Right atrium auricular region (tissue), 2 donors: Measurements from ENCODE around the gene NKAPD1. TPM values are rescaled to one million over a fixed set of nuclear protein-coding genes. Genes with fewer than 3 reads are reported as not detected.

ENCODE experiments used
- DNase-seq: peaks from one replicate; pipeline ENCODE4 v3.0.0-alpha.2; 2019; ENCODE audit warnings: low spot score
- H3K27ac ChIP-seq, 2 donors: fragments of 200-600 bp; sonication (generic); 1 replicate in 1 of 2; 2 replicates in 1 of 2; pipeline ENCODE4 v1.5.1; 2016 to 2019
- H3K27me3 ChIP-seq, 2 donors: fragments of 200-600 bp; sonication (generic); one replicate each; pipeline versions ENCODE4 v1.5.1 to v1.6.0; 2017 to 2019
- H3K36me3 ChIP-seq: fragments of 200-600 bp; sonication (generic); one replicate; pipeline ENCODE4 v1.5.1; 2016
- H3K4me1 ChIP-seq, 2 donors: fragments of 200-600 bp; sonication (generic); one replicate each; pipeline versions ENCODE4 v1.5.1 to v1.6.0; 2017 to 2019
- H3K4me3 ChIP-seq, 2 donors: fragments of 200-600 bp; sonication (generic); 1 replicate in 1 of 2; 2 replicates in 1 of 2; pipeline ENCODE4 v1.5.1; 2017 to 2019; ENCODE audit warnings: mild to moderate bottlenecking in 1 of 2, moderate library complexity in 1 of 2
- H3K9me3 ChIP-seq, 2 donors: fragments of 200-600 bp; sonication (generic); one replicate each; pipeline ENCODE4 v1.5.1; 2019
- total RNA-seq, 2 donors: library from RNA; depleted of rRNA; stranded (reverse); fragments of >200 nt; gene quantifications; one replicate each; pipeline ENCODE4 v1.1.0, GENCODE V29; 2016
- TF ChIP-seq, protein P1 (sequence below), 2 donors: fragments of 200-600 bp; sonication (generic); IDR thresholded peaks; one replicate each; pipeline ENCODE4 v1.5.1; 2019; ENCODE audit warnings: antibody characterized with exemption in 2 of 2

The NKAPD1 gene
- total RNA-seq, 2 donors from 2014 or later = 4.4 to 7.0 TPM

DNA sequence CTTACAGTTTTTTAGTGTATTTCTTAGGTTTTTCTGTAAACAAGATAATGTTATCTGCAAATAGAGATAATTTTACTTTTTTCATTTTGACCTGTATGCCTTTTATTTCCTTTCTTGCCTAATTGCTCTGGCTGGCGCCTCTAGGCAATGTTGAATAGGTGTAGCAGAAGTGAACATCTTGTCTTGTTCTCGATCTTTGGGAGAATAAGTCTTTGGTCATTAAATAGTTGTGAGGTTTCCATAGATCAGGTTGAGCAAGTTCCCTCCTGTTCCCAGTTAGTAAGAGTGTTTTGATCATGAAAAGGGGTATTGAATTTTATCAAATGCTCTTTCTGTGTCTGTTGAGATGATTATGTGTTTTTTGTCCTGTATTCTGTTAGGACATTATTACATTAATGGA is 24.3 kb upstream of the NKAPD1 start:
- no peak overlapping the region for H3K4me3 ChIP-seq
- H3K27ac ChIP-seq = no peak overlapping the region
- peaks cover 83% of the 10 kb centered on the region for H3K36me3 ChIP-seq
- peaks cover 0 to 5% of the 10 kb centered on the region in 2 donors for H3K4me1 ChIP-seq
- no peak for DNase-seq
- H3K27me3 ChIP-seq = no peaks in the 10 kb centered on the region
- H3K9me3 ChIP-seq = no peaks in the 10 kb centered on the region
- TF ChIP-seq, protein P1, sequence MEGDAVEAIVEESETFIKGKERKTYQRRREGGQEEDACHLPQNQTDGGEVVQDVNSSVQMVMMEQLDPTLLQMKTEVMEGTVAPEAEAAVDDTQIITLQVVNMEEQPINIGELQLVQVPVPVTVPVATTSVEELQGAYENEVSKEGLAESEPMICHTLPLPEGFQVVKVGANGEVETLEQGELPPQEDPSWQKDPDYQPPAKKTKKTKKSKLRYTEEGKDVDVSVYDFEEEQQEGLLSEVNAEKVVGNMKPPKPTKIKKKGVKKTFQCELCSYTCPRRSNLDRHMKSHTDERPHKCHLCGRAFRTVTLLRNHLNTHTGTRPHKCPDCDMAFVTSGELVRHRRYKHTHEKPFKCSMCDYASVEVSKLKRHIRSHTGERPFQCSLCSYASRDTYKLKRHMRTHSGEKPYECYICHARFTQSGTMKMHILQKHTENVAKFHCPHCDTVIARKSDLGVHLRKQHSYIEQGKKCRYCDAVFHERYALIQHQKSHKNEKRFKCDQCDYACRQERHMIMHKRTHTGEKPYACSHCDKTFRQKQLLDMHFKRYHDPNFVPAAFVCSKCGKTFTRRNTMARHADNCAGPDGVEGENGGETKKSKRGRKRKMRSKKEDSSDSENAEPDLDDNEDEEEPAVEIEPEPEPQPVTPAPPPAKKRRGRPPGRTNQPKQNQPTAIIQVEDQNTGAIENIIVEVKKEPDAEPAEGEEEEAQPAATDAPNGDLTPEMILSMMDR (IDR thresholded peaks at IDR 0.05) = no peak

GRCh38 chr11:112050721-112051120 is 23.4 kb upstream of the NKAPD1 start:
- Histone ChIP-seq H3K4me1 (peaks cover 0 to 5% of the 10 kb centered on the region in 2 donors), H3K9me3 (no peaks in the 10 kb centered on the region), H3K4me3 (no peak overlapping the region), H3K27ac (no peak overlapping the region), H3K36me3 (peaks cover 74% of the 10 kb centered on the region), H3K27me3 (no peaks in the 10 kb centered on the region)
- TF ChIP-seq, protein P1 (IDR thresholded peaks at IDR 0.05) = no peak
- no peak for DNase-seq

GRCh38 chr11:112051768-112052167 is 22.3 kb upstream of the NKAPD1 start:
- no peaks in the 10 kb centered on the region for H3K9me3 ChIP-seq
- no peak overlapping the region for H3K27ac ChIP-seq
- TF ChIP-seq, protein P1 (IDR thresholded peaks at IDR 0.05) = no peak
- DNase-seq = no peak
- no peaks in the 10 kb centered on the region for H3K27me3 ChIP-seq
- H3K36me3 ChIP-seq = peaks cover 70% of the 10 kb centered on the region
- H3K4me1 ChIP-seq = peaks cover 0 to 5% of the 10 kb centered on the region in 2 donors
- H3K4me3 ChIP-seq = no peak overlapping the region

- no peak for DNase-seq
- Histone ChIP-seq H3K9me3 (no peaks in the 10 kb centered on the region), H3K36me3 (peaks cover 81% of the 10 kb centered on the region), H3K4me1 (no peaks in the 10 kb centered on the region), H3K27me3 (no peaks in the 10 kb centered on the region), H3K4me3 (no peak overlapping the region), H3K27ac (no peak overlapping the region)
- TF ChIP-seq, protein P1 (IDR thresholded peaks at IDR 0.05) = no peak
Measured at GRCh38 chr11:112057170-112057569, 16.9 kb upstream of the NKAPD1 start.

DNA sequence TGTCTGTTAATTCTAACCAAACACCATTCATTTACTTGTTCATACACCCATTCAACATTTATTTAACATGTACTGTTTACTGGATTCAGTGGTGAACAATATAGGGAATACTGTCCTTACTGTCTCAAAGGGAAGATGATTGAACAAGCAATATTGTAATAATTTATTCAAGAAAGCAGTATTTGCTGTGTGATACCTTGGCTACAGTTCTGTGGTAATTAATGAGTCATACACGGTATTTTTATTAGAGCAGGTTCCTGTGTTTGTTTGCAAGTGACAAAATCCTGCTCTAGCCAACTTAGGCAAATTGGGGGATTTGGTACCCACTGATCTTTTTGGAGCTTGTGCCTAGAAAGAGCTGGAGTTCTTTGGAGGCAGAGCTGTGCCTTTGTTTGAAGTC is 16.0 kb upstream of the NKAPD1 start:
- Histone ChIP-seq H3K4me1 (no peaks in the 10 kb centered on the region), H3K9me3 (no peaks in the 10 kb centered on the region), H3K4me3 (no peak overlapping the region), H3K36me3 (peaks cover 81% of the 10 kb centered on the region), H3K27me3 (no peaks in the 10 kb centered on the region), H3K27ac (no peak overlapping the region)
- DNase-seq = no peak
- TF ChIP-seq, protein P1 (IDR thresholded peaks at IDR 0.05) = no peak

DNA sequence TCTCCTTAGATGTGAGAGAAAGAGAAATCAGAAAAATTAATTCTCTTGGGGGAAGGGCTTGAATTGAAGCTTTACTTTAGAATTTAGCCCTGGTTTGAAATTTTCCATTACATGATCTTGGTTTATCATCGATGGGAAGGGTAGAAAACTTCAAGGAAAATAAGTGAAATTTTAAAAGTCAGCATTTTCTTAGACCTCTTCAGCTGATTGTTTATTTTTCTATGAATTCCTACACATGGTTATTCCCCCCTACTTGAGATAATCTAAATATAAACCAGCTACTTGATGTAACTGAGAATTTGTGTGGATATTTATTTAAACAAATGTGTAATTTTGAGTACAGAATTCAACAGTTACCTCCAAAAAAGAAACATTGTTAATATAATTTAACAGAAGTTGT is 11.2 kb upstream of the NKAPD1 start:
- Histone ChIP-seq H3K9me3 (no peaks in the 10 kb centered on the region), H3K27me3 (no peaks in the 10 kb centered on the region), H3K36me3 (peaks cover 59% of the 10 kb centered on the region), H3K4me1 (no peaks in the 10 kb centered on the region), H3K27ac (no peak overlapping the region), H3K4me3 (no peak overlapping the region)
- TF ChIP-seq, protein P1 (IDR thresholded peaks at IDR 0.05) = no peak
- DNase-seq = no peak
